ENCODE results near the gene DIP2C.
"Not testable (repeated sequence)": the region's sequence is repeated elsewhere in the genome, so short reads cannot be mapped to it uniquely, and the experiment has no call there.

DIP2C gene

DNA sequence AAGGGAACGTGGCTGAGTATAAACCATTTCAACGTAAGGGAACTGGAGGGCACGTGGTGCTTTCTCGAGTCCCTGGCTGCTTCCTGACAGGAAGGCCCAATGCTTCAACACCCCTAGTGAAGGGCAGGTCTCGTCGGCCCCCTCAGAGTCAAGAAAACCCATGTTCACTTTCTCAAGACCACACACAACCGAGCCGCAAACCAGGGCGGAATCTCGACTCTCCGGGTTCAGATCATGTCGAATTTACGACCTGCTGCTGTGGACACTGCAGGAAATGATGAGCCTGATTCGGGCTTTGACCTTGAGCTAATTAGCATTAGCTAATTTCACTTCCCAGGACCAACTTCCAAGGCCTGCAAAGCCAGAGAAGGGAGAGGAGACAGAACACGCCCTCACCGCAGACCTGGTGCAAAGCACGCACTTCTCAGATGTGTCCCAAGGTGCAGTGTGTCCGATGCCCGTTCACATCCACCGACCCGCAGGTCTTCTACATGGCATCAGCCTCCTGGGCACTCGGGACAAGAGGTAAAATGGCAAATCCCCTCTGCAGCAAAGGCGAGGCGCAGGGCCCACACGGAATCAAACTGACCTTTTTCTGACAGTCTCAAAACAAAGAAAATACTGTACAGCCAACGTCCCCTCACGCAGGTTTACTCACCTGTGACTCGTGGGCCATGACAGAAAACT lies 94.7 kb downstream of the DIP2C start:
- H3K4me1 Mint-ChIP-seq (ENCODE audit: low read depth), result no peaks in the 10 kb centered on the region
- no peak overlapping the region for H3K4me3 Mint-ChIP-seq
- H3K27me3 Mint-ChIP-seq, result no peaks in the 10 kb centered on the region
- no peaks in the 10 kb centered on the region for H3K9me3 Mint-ChIP-seq (ENCODE audit: low read depth)
- no peaks in the 10 kb centered on the region for H3K36me3 Mint-ChIP-seq
- no peak overlapping the region for H3K27ac Mint-ChIP-seq

GRCh38 chr10:593901-594457 lies 95.5 kb downstream of the DIP2C start:
- H3K36me3 Mint-ChIP-seq, result no peaks in the 10 kb centered on the region
- H3K4me3 Mint-ChIP-seq, result no peak overlapping the region
- no peaks in the 10 kb centered on the region for H3K27me3 Mint-ChIP-seq
- no peaks in the 10 kb centered on the region for H3K9me3 Mint-ChIP-seq (ENCODE audit: low read depth)
- H3K4me1 Mint-ChIP-seq (ENCODE audit: low read depth), result no peaks in the 10 kb centered on the region
- H3K27ac Mint-ChIP-seq, result no peak overlapping the region

DNA sequence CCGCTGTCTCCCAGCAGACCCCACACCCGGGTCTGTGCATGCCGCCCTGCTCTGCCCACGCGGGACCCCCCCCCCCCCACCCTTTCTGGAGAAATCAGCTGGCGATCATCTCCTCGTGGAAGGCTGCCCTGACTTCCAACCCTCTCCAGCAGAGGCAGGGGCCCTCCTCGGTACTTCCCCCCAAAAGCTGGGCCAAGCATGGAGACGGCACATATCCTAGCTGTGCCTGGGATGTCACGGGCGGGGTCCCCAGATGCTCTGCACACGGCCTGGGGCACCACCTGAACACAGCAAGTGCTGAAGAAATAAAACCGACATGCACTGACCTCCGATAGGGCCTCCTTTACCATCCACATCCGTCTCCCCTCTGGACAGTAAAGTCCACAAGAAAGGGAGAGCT lies 96.0 kb downstream of the DIP2C start:
- Mint-ChIP-seq H3K4me3 (no peak overlapping the region), H3K27me3 (no peaks in the 10 kb centered on the region), H3K27ac (no peak overlapping the region), H3K36me3 (no peaks in the 10 kb centered on the region), H3K9me3 (ENCODE audit: low read depth) (no peaks in the 10 kb centered on the region), H3K4me1 (ENCODE audit: low read depth) (no peaks in the 10 kb centered on the region)

GRCh38 chr10:593016-593415 lies 96.5 kb downstream of the DIP2C start:
- Mint-ChIP-seq H3K36me3 (no peaks in the 10 kb centered on the region), H3K27me3 (no peaks in the 10 kb centered on the region), H3K9me3 (ENCODE audit: low read depth) (no peaks in the 10 kb centered on the region), H3K4me3 (no peak overlapping the region), H3K4me1 (ENCODE audit: low read depth) (no peaks in the 10 kb centered on the region), H3K27ac (no peak overlapping the region)

DNA sequence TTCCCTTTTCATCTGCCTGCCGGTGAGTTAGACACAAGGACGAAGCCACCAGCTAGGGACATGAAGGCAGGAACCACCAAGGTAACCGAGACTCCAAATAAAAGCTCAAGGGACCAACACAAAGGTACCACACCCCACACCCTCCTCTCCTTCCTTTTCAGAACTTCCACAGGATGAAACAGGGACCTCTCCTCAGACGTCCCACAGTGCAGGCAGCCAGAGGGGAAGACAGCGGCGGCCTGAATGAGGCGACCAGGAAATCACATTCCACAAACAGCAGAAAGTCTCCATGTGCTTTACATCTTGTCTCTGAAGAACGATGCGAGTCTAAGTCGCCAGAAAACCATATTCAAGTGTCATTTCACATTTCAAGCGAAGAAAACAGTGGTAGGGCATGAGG lies 97.8 kb downstream of the DIP2C start:
- no peaks in the 10 kb centered on the region for H3K4me1 Mint-ChIP-seq (ENCODE audit: low read depth)
- no peaks in the 10 kb centered on the region for H3K36me3 Mint-ChIP-seq
- H3K27me3 Mint-ChIP-seq, result no peaks in the 10 kb centered on the region
- H3K9me3 Mint-ChIP-seq (ENCODE audit: low read depth), result no peaks in the 10 kb centered on the region
- H3K27ac Mint-ChIP-seq, result no peak overlapping the region
- H3K4me3 Mint-ChIP-seq, result no peak overlapping the region

DNA sequence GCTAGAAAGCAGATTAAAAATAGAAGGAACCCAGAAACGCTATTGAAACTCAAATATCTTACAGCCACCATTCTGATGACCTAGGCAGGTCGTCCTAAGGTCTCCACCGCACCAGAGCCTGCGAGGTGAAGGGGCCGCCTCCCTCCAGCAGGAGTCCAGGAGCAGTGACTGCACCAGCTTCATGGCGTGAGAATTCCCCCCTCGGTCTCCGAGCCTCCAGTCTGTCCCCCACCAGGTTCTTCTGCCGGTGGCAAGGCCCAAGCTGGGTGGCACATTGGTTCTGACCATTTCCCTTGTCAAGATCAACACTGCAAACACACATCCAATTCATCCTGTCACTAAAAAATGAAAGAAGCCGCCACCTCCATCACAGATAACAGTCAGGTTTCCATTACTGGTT lies 98.7 kb downstream of the DIP2C start:
- H3K9me3 Mint-ChIP-seq (ENCODE audit: low read depth), result no peaks in the 10 kb centered on the region
- H3K36me3 Mint-ChIP-seq, result no peaks in the 10 kb centered on the region
- H3K27me3 Mint-ChIP-seq, result no peaks in the 10 kb centered on the region
- no peak overlapping the region for H3K4me3 Mint-ChIP-seq
- no peaks in the 10 kb centered on the region for H3K4me1 Mint-ChIP-seq (ENCODE audit: low read depth)
- H3K27ac Mint-ChIP-seq, result no peak overlapping the region

DNA sequence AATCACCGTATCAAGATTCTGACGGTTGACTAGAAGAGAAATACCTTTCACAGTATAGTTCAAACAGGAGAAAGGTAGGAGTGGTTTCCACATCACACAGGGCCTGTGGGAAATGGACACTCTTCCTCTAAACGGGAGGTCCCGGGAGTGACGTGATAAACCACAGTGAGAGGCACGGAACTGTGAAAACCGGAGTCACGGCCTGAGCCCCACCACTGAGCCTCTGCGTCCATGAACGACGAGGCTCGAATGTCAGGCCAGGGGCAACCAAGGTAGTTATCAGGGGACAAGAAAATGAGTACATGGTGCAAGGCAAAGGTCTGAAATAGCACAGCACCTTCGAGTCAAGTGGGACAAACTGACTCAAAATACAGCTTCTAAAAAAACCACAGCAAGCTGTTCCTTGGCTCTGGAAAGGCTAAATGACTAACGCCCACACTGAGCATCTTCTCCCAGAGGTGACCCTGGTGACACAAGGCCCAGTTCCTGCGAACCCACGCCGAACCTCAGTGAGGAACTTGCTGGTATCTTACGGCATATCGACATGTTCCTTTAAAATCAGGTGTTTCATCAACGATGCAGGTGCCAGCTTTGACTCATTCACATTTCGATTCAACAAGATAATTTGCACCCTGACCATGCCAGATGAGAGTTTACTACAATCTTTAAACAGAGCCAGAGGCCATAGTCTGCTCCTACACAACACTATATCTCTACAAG lies 99.3 kb downstream of the DIP2C start:
- Mint-ChIP-seq H3K36me3 (no peaks in the 10 kb centered on the region), H3K9me3 (ENCODE audit: low read depth) (no peaks in the 10 kb centered on the region), H3K27ac (no peak overlapping the region), H3K27me3 (no peaks in the 10 kb centered on the region), H3K4me1 (ENCODE audit: low read depth) (no peaks in the 10 kb centered on the region), H3K4me3 (no peak overlapping the region)

DNA sequence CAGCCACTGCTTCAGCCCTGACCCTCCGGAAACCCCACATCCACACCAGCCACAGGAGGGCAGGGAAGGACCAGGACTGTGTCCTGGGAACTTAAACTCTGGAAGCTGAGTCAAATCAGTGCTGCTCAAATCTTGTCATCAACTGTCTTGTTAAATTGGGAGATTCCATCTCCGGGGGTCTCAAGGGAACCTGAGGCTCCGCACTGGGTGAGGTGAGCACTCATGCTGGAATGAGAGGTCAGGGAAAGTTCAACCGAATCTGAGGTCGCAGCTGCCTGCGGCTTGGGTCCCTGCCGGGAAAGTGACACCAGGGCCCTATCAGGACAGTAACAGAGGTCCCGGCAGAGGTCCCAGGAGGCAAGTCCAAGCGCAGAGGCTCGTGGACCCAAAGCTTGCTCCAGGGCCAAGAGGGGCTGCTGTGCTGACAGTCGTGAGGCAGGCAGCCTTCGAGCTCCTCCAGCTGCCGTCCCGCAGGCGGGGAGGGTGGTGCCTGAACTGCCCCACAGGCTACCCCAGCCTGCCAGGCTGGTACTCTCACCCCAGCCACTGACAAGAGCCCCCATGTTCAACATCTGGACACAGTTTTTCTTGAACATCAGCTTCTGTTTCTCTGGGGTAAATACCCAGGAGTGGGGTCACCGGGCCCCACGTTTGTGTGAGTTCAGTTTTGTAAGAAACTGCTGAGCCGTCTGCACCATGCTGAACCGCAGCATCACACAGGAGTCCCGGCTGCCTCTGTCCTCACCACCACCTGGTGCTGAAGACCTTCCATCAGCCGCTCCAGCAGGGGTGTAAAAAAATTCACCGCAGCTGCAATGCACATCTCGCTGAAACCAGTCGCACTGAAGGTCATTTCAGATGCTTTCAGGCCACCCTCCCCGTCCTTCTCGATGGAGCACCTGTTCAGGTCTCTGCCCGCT lies 101.0 kb downstream of the DIP2C start:
- H3K27ac Mint-ChIP-seq, result no peak overlapping the region
- no peaks in the 10 kb centered on the region for H3K9me3 Mint-ChIP-seq (ENCODE audit: low read depth)
- no peaks in the 10 kb centered on the region for H3K36me3 Mint-ChIP-seq
- no peaks in the 10 kb centered on the region for H3K4me1 Mint-ChIP-seq (ENCODE audit: low read depth)
- H3K4me3 Mint-ChIP-seq, result no peak overlapping the region
- peaks cover 2% of the 10 kb centered on the region for H3K27me3 Mint-ChIP-seq

GRCh38 chr10:586716-587115 lies 102.8 kb downstream of the DIP2C start:
- H3K4me3 Mint-ChIP-seq, result no peak overlapping the region

DNA sequence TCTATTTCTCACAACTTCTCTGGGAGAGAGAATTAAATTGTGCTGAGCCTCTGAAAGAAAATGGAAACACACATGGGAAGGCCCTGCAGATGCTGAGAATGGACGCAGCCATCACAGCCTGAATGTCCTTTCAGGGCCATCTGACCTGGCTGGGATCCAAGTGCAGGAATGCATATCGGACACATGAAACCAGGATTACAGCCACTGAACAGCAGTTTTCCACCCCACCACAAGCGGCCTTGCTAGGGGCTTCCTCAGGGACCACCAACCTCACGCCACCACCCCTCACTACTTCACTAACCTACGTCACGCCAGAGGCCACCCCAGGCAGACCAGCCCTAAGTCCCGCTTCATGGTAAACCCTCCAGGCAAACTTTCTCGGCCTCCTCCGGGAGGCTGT lies 103.3 kb downstream of the DIP2C start:
- peaks cover 2% of the 10 kb centered on the region for H3K27me3 Mint-ChIP-seq
- H3K4me1 Mint-ChIP-seq (ENCODE audit: low read depth), result no peaks in the 10 kb centered on the region
- H3K36me3 Mint-ChIP-seq, result no peaks in the 10 kb centered on the region
- H3K4me3 Mint-ChIP-seq, result no peak overlapping the region
- H3K9me3 Mint-ChIP-seq (ENCODE audit: low read depth), result no peaks in the 10 kb centered on the region
- H3K27ac Mint-ChIP-seq, result no peak overlapping the region

More at GRCh38 chr10:586716-587115, 102.8 kb downstream of the DIP2C start:
- no peaks in the 10 kb centered on the region for H3K4me1 Mint-ChIP-seq (ENCODE audit: low read depth)
- H3K27me3 Mint-ChIP-seq, result peaks cover 2% of the 10 kb centered on the region
- no peaks in the 10 kb centered on the region for H3K36me3 Mint-ChIP-seq
- H3K9me3 Mint-ChIP-seq (ENCODE audit: low read depth), result no peaks in the 10 kb centered on the region
- H3K27ac Mint-ChIP-seq, result no peak overlapping the region

- Mint-ChIP-seq H3K4me1 (ENCODE audit: low read depth) (no peaks in the 10 kb centered on the region), H3K27ac (no peak overlapping the region), H3K27me3 (peaks cover 2% of the 10 kb centered on the region), H3K4me3 (no peak overlapping the region), H3K9me3 (ENCODE audit: low read depth) (no peaks in the 10 kb centered on the region), H3K36me3 (no peaks in the 10 kb centered on the region)
Measured at GRCh38 chr10:585502-585901, 104.0 kb downstream of the DIP2C start.

GRCh38 chr10:584497-585290 lies 104.8 kb downstream of the DIP2C start:
- not testable (repeated sequence) for H3K4me1 Mint-ChIP-seq (ENCODE audit: low read depth); H3K27ac Mint-ChIP-seq; H3K27me3 Mint-ChIP-seq; H3K36me3 Mint-ChIP-seq; H3K9me3 Mint-ChIP-seq (ENCODE audit: low read depth); H3K4me3 Mint-ChIP-seq

DNA sequence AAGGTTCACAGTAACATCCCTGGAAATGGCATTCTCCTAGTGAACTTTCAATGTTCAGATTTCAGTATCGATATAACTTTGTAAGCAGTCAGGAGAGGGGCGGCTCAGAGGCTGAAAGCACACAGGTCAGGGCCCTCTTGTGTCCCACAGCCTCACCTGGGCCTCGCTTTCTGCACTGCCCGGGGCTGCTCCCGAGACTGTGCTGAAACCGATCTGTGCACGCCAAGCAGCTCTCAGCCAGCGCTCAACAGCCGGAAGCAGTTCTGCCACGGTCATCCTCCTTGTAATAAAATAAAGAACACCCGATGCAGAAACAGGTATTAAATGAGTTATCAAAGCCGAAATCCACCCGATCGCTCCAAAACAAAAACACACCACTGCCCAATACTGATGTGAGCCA lies 106.0 kb downstream of the DIP2C start:
- Mint-ChIP-seq H3K9me3 (ENCODE audit: low read depth) (no peaks in the 10 kb centered on the region), H3K4me3 (no peak overlapping the region), H3K4me1 (ENCODE audit: low read depth) (no peaks in the 10 kb centered on the region), H3K27me3 (peaks cover 2% of the 10 kb centered on the region), H3K27ac (no peak overlapping the region), H3K36me3 (no peaks in the 10 kb centered on the region)

- no peaks in the 10 kb centered on the region for H3K9me3 Mint-ChIP-seq (ENCODE audit: low read depth)
- peaks cover 3% of the 10 kb centered on the region for H3K27me3 Mint-ChIP-seq
- no peaks in the 10 kb centered on the region for H3K4me1 Mint-ChIP-seq (ENCODE audit: low read depth)
- no peak overlapping the region for H3K27ac Mint-ChIP-seq
- no peaks in the 10 kb centered on the region for H3K36me3 Mint-ChIP-seq
- no peak overlapping the region for H3K4me3 Mint-ChIP-seq
Measured at GRCh38 chr10:581776-582330, 107.6 kb downstream of the DIP2C start.
